GM21390 (cell line): Measurements from ENCODE around the gene NUDT16.
A peak's percentile ranks its signal among the peaks of the same experiment; 100 is the strongest.

Experiments
- ATAC-seq: cut with Tn5 transposase; IDR thresholded peaks from one replicate; pipeline ENCODE4 v1.9.1; 2021; ENCODE audit not compliant: unreplicated experiment

The NUDT16 gene

GRCh38 chr3:131380821-131381444 lies 641 bp upstream of the NUDT16 start:
- peak; percentile 15 for ATAC-seq

GRCh38 chr3:131386429-131387165 lies 5.0 kb downstream of the NUDT16 start:
- no peak for ATAC-seq

- no peak for ATAC-seq
These were observed 6.4 kb downstream of the NUDT16 start for GRCh38 chr3:131387796-131388489.

GRCh38 chr3:131388490-131388799 lies 6.9 kb downstream of the NUDT16 start:
- no peak for ATAC-seq

GRCh38 chr3:131390331-131390730 lies 8.8 kb downstream of the NUDT16 start:
- no peak for ATAC-seq

GRCh38 chr3:131393051-131393450 lies 11.5 kb downstream of the NUDT16 start:
- ATAC-seq: no peak

GRCh38 chr3:131393868-131394267 lies 12.3 kb downstream of the NUDT16 start:
- ATAC-seq: no peak

- ATAC-seq: no peak
These were observed 12.8 kb downstream of the NUDT16 start for GRCh38 chr3:131394400-131394799.

- ATAC-seq: no peak
These were observed 14.6 kb downstream of the NUDT16 start for GRCh38 chr3:131396170-131396569.

- ATAC-seq: no peak
These were observed 16.3 kb downstream of the NUDT16 start for GRCh38 chr3:131397889-131398288.

GRCh38 chr3:131401978-131402377 lies 20.4 kb downstream of the NUDT16 start:
- no peak for ATAC-seq

GRCh38 chr3:131402391-131403039 lies 20.9 kb downstream of the NUDT16 start:
- no peak for ATAC-seq

- no peak for ATAC-seq
These were observed 21.8 kb downstream of the NUDT16 start for GRCh38 chr3:131403216-131403895.

GRCh38 chr3:131405411-131405810 lies 23.8 kb downstream of the NUDT16 start:
- ATAC-seq: no peak

- no peak for ATAC-seq
These were observed 24.7 kb downstream of the NUDT16 start for GRCh38 chr3:131406274-131406673.

- no peak for ATAC-seq
These were observed 36.2 kb downstream of the NUDT16 start for GRCh38 chr3:131417751-131418150.

GRCh38 chr3:131421301-131421700 lies 39.7 kb downstream of the NUDT16 start:
- no peak for ATAC-seq

- no peak for ATAC-seq
These were observed 40.5 kb downstream of the NUDT16 start for GRCh38 chr3:131421957-131422498.

GRCh38 chr3:131427226-131427625 lies 45.7 kb downstream of the NUDT16 start:
- no peak for ATAC-seq

- ATAC-seq: no peak
These were observed 50.2 kb downstream of the NUDT16 start for GRCh38 chr3:131431754-131432153.

GRCh38 chr3:131432441-131432840 lies 50.9 kb downstream of the NUDT16 start:
- ATAC-seq: no peak
